H1 (cell line): ENCODE results near the gene SLC45A1. TPM values are rescaled to one million over a fixed set of nuclear protein-coding genes. Genes with fewer than 3 reads are reported as not detected.
A peak's percentile ranks its signal among the peaks of the same experiment; 100 is the strongest.

Experiments used
- CTCF ChIA-PET: fragments of 300-600 bp; sonication (Branson Sonifier 250); formaldehyde crosslinking; loops from one replicate; lab custom pipeline; 2021; ENCODE audit not compliant: partially characterized antibody; lab: Charles Lee
- POLR2A ChIA-PET: fragments of 300-600 bp; sonication (Branson Sonifier 250); formaldehyde crosslinking; loops from one replicate; lab custom pipeline; 2021; ENCODE audit warnings: inconsistent platforms; ENCODE audit not compliant: partially characterized antibody; lab: Charles Lee
- DNase-seq, 2 experiments: peaks; one replicate each; pipeline versions ENCODE4 v3.0.0 to v3.0.0-alpha.2; 2010 to 2022; ENCODE audit warnings: low spot score in 2 of 2, low read depth in 1 of 2, mixed read lengths in 1 of 2
- FAIRE-seq: peaks from 2 replicates; lab custom pipeline; 2011; peaks lifted over from hg19 to GRCh38; lab: Jason Lieb, UNC
- H2AFZ ChIP-seq: 2 replicates; pipeline ENCODE4 v1.8.1; 2012; ENCODE audit warnings: low read length, inconsistent platforms
- H2AK5ac ChIP-seq: 2 replicates; pipeline ENCODE4 v1.6.1; 2013; ENCODE audit warnings: low read depth, low read length
- H2BK120ac ChIP-seq: replicated peaks from 2 replicates; pipeline ENCODE3; 2013; ENCODE audit warnings: low read depth, low read length, inconsistent platforms
- H2BK12ac ChIP-seq: 2 replicates; pipeline ENCODE4 v1.6.1; 2013; ENCODE audit warnings: low read depth, low read length
- H2BK15ac ChIP-seq: 2 replicates; pipeline ENCODE4 v1.6.1; 2013; ENCODE audit warnings: low read length
- H2BK20ac ChIP-seq: 2 replicates; pipeline ENCODE4 v1.6.1; 2013; ENCODE audit warnings: low read length
- H2BK5ac ChIP-seq: 2 replicates; pipeline ENCODE4 v1.6.1; 2013; ENCODE audit warnings: low read depth, low read length
- H3K14ac ChIP-seq: 2 replicates; pipeline ENCODE4 v1.6.1; 2013; ENCODE audit warnings: inconsistent platforms; ENCODE audit not compliant: insufficient read length
- H3K18ac ChIP-seq: 2 replicates; pipeline ENCODE4 v1.6.1; 2013; ENCODE audit warnings: low read length; ENCODE audit errors: extremely low read depth
- H3K23ac ChIP-seq: 2 replicates; pipeline ENCODE4 v1.6.1; 2013; ENCODE audit warnings: inconsistent platforms; ENCODE audit not compliant: insufficient read length
- H3K23me2 ChIP-seq: 2 replicates; pipeline ENCODE4 v1.6.1; 2013; ENCODE audit warnings: low read depth, low read length
- H3K27ac ChIP-seq: 2 replicates; pipeline ENCODE4 v1.6.1; 2011; ENCODE audit warnings: low read depth, low read length, inconsistent platforms
- H3K27me3 ChIP-seq, 4 experiments: replicated peaks in 1 of 4; 1 replicate in 1 of 4; 2 replicates in 3 of 4; pipeline versions ENCODE4 v1.6.1 to v1.8.1; 2011 to 2013; ENCODE audit warnings: low read length in 3 of 4, mild to moderate bottlenecking in 3 of 4, inconsistent platforms in 2 of 4, mixed read lengths in 2 of 4, moderate library complexity in 1 of 4; ENCODE audit not compliant: control insufficient read depth in 3 of 4, insufficient read depth in 3 of 4; ENCODE audit errors: extremely low read depth in 1 of 4
- H3K36me3 ChIP-seq, 4 experiments: 2 replicates each; pipeline versions ENCODE4 v1.6.1 to v1.8.1; 2011 to 2013; ENCODE audit warnings: mild to moderate bottlenecking in 4 of 4, low read length in 3 of 4, moderate library complexity in 2 of 4, control low read depth in 1 of 4, inconsistent platforms in 1 of 4; ENCODE audit not compliant: insufficient read depth in 4 of 4, control insufficient read depth in 2 of 4
- H3K4ac ChIP-seq: replicated peaks from 2 replicates; pipeline ENCODE3; 2013; ENCODE audit warnings: low read length, low read depth, mixed read lengths, inconsistent platforms; ENCODE audit not compliant: insufficient read length
- H3K4me1 ChIP-seq, 4 experiments: replicated peaks in 1 of 4; 1 replicate in 1 of 4; 2 replicates in 3 of 4; pipeline versions ENCODE4 v1.6.1 to v1.8.1; 2011 to 2013; ENCODE audit warnings: low read length in 3 of 4, inconsistent platforms in 2 of 4, mixed read lengths in 1 of 4; ENCODE audit not compliant: insufficient read depth in 4 of 4, control insufficient read depth in 3 of 4
- H3K4me2 ChIP-seq, 2 experiments: 2 replicates each; pipeline versions ENCODE4 v1.6.1 to v1.8.1; 2011 to 2013; ENCODE audit warnings: low read depth in 2 of 2, low read length in 2 of 2, control low read depth in 1 of 2, inconsistent platforms in 1 of 2, mild to moderate bottlenecking in 1 of 2; ENCODE audit not compliant: insufficient read depth in 1 of 2
- H3K4me3 ChIP-seq, 4 experiments: fragments of 200-600, 300-600 bp in 1 of 4; sonication (generic), shearing (Covaris generic), sonication (Bioruptor Twin) in 1 of 4; 2 replicates each; pipeline versions ENCODE4 v1.5.1 to v1.8.1; 2011 to 2016; ENCODE audit warnings: low read length in 4 of 4, low read depth in 3 of 4, control low read depth in 2 of 4, inconsistent platforms in 2 of 4, mild to moderate bottlenecking in 2 of 4, mixed read lengths in 1 of 4, moderate library complexity in 1 of 4; ENCODE audit not compliant: insufficient read depth in 2 of 4; ENCODE audit errors: extremely low read depth in 1 of 4
- H3K56ac ChIP-seq: replicated peaks from 2 replicates; pipeline ENCODE3; 2013; ENCODE audit warnings: low read depth, mild to moderate bottlenecking, mixed read lengths, low read length, inconsistent platforms; ENCODE audit not compliant: insufficient read length
- H3K79me1 ChIP-seq: 2 replicates; pipeline ENCODE4 v1.6.1; 2013; ENCODE audit warnings: low read depth, low read length, control low read depth
- H3K79me2 ChIP-seq, 2 experiments: 2 replicates each; pipeline versions ENCODE4 v1.6.1 to v1.8.1; 2012 to 2013; ENCODE audit warnings: low read length in 2 of 2, mild to moderate bottlenecking in 2 of 2, inconsistent platforms in 1 of 2; ENCODE audit not compliant: insufficient read depth in 2 of 2, control insufficient read depth in 1 of 2
- H3K9ac ChIP-seq, 4 experiments: replicated peaks in 1 of 4; 1 replicate in 1 of 4; 2 replicates in 3 of 4; pipeline versions ENCODE4 v1.6.1 to v1.8.1; 2011 to 2013; ENCODE audit warnings: low read depth in 3 of 4, low read length in 3 of 4, control low read depth in 2 of 4, mild to moderate bottlenecking in 2 of 4, moderate library complexity in 2 of 4, inconsistent platforms in 1 of 4; ENCODE audit errors: extremely low read depth in 1 of 4
- H3K9me3 ChIP-seq, 2 experiments: 2 replicates each; pipeline versions ENCODE4 v1.6.1 to v1.8.1; 2012 to 2013; ENCODE audit warnings: mild to moderate bottlenecking in 2 of 2, moderate library complexity in 2 of 2, control low read depth in 1 of 2, inconsistent platforms in 1 of 2, low read depth in 1 of 2, low read length in 1 of 2, mixed read lengths in 1 of 2; ENCODE audit not compliant: insufficient read depth in 2 of 2
- H4K20me1 ChIP-seq, 2 experiments: replicated peaks in 1 of 2; 2 replicates each; pipeline versions ENCODE3 to v1.8.1; 2011 to 2013; ENCODE audit warnings: inconsistent platforms in 2 of 2, low read length in 2 of 2, mild to moderate bottlenecking in 1 of 2; ENCODE audit not compliant: insufficient read depth in 2 of 2, control insufficient read depth in 1 of 2
- H4K5ac ChIP-seq: 2 replicates; pipeline ENCODE4 v1.6.1; 2013; ENCODE audit warnings: low read length, low read depth, mixed read lengths, inconsistent platforms; ENCODE audit not compliant: insufficient read length
- H4K8ac ChIP-seq: 2 replicates; pipeline ENCODE4 v1.8.0; 2013; ENCODE audit warnings: mild to moderate bottlenecking, moderate library complexity, low read length, inconsistent platforms; ENCODE audit not compliant: insufficient read depth; ENCODE audit errors: extremely low read depth
- H4K91ac ChIP-seq: replicated peaks from 2 replicates; pipeline ENCODE3; 2013; ENCODE audit warnings: low read length, mixed read lengths, inconsistent platforms; ENCODE audit not compliant: insufficient read length
- ASH2L ChIP-seq: fragments of 200-600, 300-600 bp; sonication (generic); IDR thresholded peaks from one replicate; pipeline ENCODE4 v1.7.1; 2017; ENCODE audit warnings: low read length
- POLR2AphosphoS5 ChIP-seq: IDR thresholded peaks from 2 replicates; pipeline ENCODE4 v1.6.1; 2011; ENCODE audit warnings: low read depth, low read length
- WGBS, 2 experiments: shearing (Covaris generic) in 1 of 2; methylation state at CpG; one replicate each; pipeline versions ENCODE4 v1.1.6 to v1.1.7; 2013 to 2015; ENCODE audit warnings: low lambda C conversion rate in 2 of 2, mixed read lengths in 2 of 2, inconsistent platforms in 1 of 2, low coverage in 1 of 2, missing lambda C conversion rate in 1 of 2; ENCODE audit not compliant: insufficient replicate concordance in 2 of 2, insufficient coverage in 1 of 2, insufficient read length in 1 of 2; ENCODE audit errors: extremely low coverage in 1 of 2, missing lambda C conversion rate in 1 of 2; 5-methylcytosine and 5-hydroxymethylcytosine counted together
- polyA plus RNA-seq, 7 experiments: library from polyadenylated mRNA; depleted of rRNA in 3 of 7; stranded (reverse) in 5 of 7; unstranded in 2 of 7; fragments of >200 nt in 5 of 7; fragments of 200-250 nt in 2 of 7; gene quantifications; 1 replicate in 5 of 7; 2 replicates in 1 of 7; 4 replicates in 1 of 7; pipeline versions ENCODE4 v1.2.1 to v1.2.3, GENCODE V29; 2011 to 2013; ENCODE audit warnings: missing spikeins in 2 of 7, mixed read lengths in 2 of 7
- total RNA-seq: library from RNA; stranded (reverse); fragmentation: NEBNext Ultra II Directional; extraction: Animal tissue kit (Norgen Biotek cat#: 25700); gene quantifications from 2 replicates; pipeline ENCODE4 v1.2.1, GENCODE V29; 2021

The SLC45A1 gene
- total and polyA plus RNA-seq, 2 of the 8 experiments (the other 6 are each of a cell fraction or from before 2014, with no cell fraction given): 1.0 to 1.7 TPM

GRCh38 chr1:8371372-8371991, 53.6 kb downstream of the SLC45A1 start:
- Histone ChIP-seq H4K91ac (no peak overlapping the region), H2BK120ac (no peak overlapping the region), H4K20me1 (peaks cover 5 to 10% of the 10 kb centered on the region in 2 experiments), H3K4me2 (peak overlapping the region; percentile 29 to 41; a peak in 2 of 4 replicates), H4K5ac (no peak overlapping the region), H2BK12ac (no peak overlapping the region), H3K4me3 (no peak overlapping the region), H2AFZ (no peak overlapping the region), H3K4me1 (peaks cover 30 to 46% (median 41%) of the 10 kb centered on the region in 4 experiments), H2BK20ac (no peak overlapping the region), H3K23ac (no peak overlapping the region), H4K8ac (no peak overlapping the region; the same call in 1 of the 2 replicates), H2BK15ac (no peak overlapping the region), H2AK5ac (no peak overlapping the region), H3K27ac (peak overlapping the region; percentile 22), H3K4ac (no peak overlapping the region), H3K27me3 (no peaks in the 10 kb centered on the region), H3K9ac (no peak overlapping the region), H3K79me1 (peaks cover 17% of the 10 kb centered on the region), H3K36me3 (no peaks in the 10 kb centered on the region), H3K14ac (no peak overlapping the region), H3K79me2 (peaks cover 0 to 71% of the 10 kb centered on the region in 2 experiments; a peak in 3 of 4 replicates), H3K18ac (no peak overlapping the region), H3K23me2 (no peaks in the 10 kb centered on the region), H3K9me3 (no peaks in the 10 kb centered on the region), H2BK5ac (peak overlapping the region; percentile 31; the same call in 1 of the 2 replicates), H3K56ac (no peak overlapping the region)
- ChIA-PET POLR2A (interaction anchor here (0.5 to 1.7 kb wide), 8 partner anchors 19 to 589 kb away, joined by 3 to 5 read pairs (median 4); no protein-coding TSS in a partner anchor), CTCF (interaction anchor here (0.8 to 4.8 kb wide), 15 partner anchors 9 to 299 kb away, joined by 3 to 32 read pairs (median 4); no protein-coding TSS in a partner anchor)
- TF ChIP-seq ASH2L (no peak), POLR2AphosphoS5 (0 out of 2 replicates have a peak, but pooled peaks have one; percentile 21)
- FAIRE-seq (no peak), DNase-seq (no peak)
- 68% methylated on average over 9 of the region's 9 CpGs; no CpG with 5 or more reads in 1 of the 2 experiments for WGBS, 2 experiments
